Cortex of kidney (tissue), 1 donor: ENCODE measurements around the gene GLP1R.

Experiments used
- DNase-seq: peaks from one replicate; lab custom pipeline; 2025; lab: John Stamatoyannopoulos, UW

The GLP1R gene

DNA sequence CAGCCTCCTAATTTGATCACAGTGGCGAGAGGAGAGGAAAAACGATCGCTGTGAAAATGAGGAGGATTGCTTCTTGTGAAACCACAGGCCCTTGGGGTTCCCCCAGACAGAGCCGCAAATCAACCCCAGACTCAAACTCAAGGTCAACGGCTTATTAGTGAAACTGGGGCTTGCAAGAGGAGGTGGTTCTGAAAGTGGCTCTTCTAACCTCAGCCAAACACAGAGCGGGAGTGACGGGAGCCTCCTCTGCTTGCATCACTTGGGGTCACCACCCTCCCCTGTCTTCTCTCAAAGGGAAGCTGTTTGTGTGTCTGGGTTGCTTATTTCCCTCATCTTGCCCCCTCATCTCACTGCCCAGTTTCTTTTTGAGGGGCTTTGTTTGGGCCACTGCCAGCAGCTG lies 37.7 kb downstream of the GLP1R start:
- no peak for DNase-seq

- DNase-seq: no peak
These were observed 38.1 kb downstream of the GLP1R start for GRCh38 chr6:39086711-39087110.

GRCh38 chr6:39087197-39087596 lies 38.6 kb downstream of the GLP1R start:
- DNase-seq: no peak

DNA sequence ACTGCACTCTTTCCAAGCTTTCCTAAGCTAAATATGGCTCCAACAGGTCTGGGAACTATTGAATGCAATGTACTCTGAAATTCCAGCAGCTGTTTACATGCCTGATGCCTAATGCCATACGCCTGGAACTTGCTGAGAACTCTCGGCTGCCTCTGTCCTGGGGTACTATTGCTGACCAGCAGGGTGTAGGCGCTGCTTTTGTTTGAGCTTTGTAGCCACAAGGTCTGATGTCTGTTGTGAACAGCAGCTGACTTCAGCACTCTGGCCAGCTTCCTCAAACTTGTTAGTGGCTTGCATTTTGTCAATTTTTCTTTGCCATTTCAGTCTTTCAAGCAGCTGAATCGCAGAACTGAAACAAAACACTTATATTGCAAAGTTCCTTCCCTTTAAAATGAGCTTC lies 39.8 kb downstream of the GLP1R start:
- DNase-seq: no peak

GRCh38 chr6:39090036-39090435 lies 41.5 kb downstream of the GLP1R start:
- DNase-seq: no peak

GRCh38 chr6:39091220-39091619 lies 42.6 kb downstream of the GLP1R start:
- no peak for DNase-seq

GRCh38 chr6:39092124-39092523 lies 43.5 kb downstream of the GLP1R start:
- DNase-seq: no peak

- DNase-seq: no peak
These were observed 44.6 kb downstream of the GLP1R start for GRCh38 chr6:39093149-39093708.

- DNase-seq: no peak
These were observed 47.0 kb downstream of the GLP1R start for GRCh38 chr6:39095578-39095977.

DNA sequence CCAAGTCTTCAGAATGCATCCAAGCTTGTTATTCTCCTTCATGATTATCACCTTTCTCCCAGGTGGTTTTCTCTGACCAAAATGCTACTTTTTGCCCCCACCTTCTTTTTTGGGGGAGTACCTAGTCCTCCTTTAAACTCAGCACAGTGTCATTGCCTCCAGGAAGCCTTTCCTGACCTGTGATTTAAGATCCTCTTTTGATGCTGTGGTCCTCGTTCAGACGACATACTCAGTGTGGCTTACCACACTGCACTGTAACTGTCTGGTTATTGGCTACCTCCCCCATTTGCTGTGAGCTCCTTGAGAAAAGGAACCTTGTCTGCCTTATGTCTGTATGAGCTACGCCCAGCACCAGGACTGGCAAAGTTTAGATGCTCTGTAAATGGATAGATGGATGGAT lies 51.8 kb downstream of the GLP1R start:
- DNase-seq: no peak

DNA sequence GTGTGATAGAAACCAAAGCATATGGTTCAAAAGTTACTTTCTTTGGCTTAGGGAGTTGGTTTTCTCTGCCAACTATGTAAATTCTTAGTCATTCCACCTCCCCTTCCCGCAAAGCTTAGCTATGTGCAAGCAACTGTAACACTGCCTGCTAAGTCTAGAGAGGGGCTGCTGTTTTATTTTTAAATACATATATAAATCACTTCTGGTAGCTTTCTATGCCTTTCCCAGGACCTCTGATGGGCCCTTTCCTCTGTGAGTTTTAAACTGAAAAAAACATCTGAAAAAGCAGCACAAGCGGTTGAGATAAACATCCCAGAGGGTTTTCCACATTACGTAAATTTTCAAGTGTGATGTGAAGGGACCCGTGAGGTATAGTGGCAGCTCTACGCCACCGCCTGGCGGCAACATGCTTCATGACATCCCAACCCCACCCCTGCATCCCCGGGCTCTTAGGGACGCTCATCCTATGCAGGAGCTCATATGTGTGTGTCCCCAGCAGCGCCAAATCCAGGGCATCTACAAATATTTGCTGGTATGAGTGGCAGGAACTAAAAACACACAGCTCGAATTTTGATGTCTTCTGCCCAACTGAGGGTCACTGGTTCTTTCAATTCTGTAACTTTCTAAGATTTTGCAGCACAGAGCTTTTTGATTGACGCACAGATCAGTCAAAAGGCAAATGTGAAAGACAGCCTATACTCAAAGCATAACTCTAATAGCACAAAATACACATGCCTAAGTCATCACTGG lies 53.7 kb downstream of the GLP1R start:
- DNase-seq: no peak

GRCh38 chr6:39102821-39103136 lies 54.2 kb downstream of the GLP1R start:
- no peak for DNase-seq

DNA sequence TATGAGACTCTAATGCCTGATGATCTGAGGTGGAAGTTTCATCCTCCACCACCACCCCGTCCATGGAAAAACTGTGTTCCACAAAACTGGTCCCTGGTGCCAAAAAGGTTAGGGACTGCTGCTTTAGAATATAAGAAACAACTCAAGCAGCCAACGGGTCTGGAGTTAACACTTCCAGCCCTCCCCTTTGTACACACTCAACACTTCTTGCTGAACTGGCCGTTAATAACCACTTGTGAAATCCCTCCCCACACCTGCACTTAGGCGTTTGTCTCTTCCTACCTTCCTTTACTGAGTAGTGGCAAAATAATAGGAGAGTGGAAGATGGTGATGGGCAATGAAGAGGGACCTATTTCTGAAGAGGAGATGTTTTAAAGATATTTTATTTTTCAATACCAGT lies 55.9 kb downstream of the GLP1R start:
- DNase-seq: no peak

DNA sequence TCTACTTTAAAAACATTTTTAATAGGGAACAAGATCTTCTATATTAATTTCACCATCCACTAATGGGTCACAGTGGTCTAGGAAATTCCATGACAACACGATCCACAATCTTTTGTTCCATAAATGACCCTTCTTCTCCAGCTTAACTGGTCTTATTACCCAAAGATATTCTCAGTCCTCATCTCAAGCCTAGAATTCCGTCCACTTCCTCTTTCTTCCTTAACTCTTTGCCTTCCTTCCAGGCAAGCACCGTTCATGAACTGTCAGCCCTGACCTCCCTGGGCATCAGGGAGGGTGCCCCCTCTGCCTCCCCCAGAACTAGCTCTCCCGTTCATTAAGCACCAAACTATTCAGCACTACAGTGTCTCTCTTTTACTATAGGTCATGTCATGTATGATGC lies 58.5 kb downstream of the GLP1R start:
- DNase-seq: no peak

GRCh38 chr6:39107641-39108040 lies 59.1 kb downstream of the GLP1R start:
- no peak for DNase-seq

DNA sequence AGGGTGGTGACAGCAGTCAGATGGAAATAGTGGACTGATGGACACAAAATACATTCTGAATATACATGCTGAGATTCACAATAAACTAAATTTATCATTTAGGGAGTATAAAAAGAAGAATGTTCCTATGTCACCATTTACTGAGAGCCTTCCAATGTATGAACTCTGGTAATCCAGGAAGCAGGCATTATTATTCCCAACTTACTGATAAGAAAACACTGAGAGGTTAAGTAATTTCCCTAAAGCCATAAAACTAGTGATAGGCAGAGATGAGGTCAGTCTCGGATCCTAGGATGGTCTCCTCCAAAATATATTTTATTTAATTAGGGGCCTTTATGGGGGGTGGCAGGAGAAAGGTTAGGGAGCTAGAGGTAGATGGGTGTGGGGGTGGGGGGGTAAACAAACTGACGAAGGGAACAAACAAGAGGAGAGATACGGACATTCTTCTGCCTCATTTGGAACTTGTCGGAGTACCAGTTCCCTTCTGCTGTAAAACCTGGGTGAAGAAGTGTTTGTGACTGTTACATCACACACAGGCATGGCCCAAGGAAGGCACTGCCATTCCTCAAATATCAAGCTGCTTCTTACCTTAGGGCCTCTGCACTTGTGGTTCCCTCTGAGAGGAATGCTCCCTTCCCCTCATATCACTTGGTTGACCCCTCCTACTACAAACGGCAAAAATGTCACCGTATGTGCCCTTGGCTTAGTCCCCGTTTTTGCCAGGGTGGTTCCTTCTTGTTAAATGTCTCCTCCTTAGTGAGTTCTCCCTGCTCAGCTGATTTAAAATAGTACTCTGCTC lies 59.7 kb downstream of the GLP1R start:
- no peak for DNase-seq

- no peak for DNase-seq
These were observed 62.7 kb downstream of the GLP1R start for GRCh38 chr6:39111280-39111679.

GRCh38 chr6:39113788-39114187 lies 65.2 kb downstream of the GLP1R start:
- DNase-seq: no peak

DNA sequence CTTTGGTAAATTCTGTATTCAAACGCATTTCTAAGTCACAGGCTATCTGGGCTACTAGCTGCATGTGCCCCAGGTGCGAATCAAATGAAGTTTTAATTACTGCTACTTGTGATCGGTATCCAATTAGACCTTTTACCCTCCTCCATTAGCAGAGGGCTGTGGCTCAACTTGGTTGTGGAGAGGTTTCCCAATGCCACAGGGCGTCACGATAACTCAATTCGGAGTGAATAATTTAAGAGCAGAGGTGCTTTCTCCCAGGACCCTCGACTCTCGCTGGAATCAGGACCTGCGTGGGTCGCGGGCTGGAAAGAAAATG lies 65.8 kb downstream of the GLP1R start:
- DNase-seq: no peak

GRCh38 chr6:39114704-39115599 lies 66.4 kb downstream of the GLP1R start, which contains the start of gene SAYSD1:
TSS of gene SAYSD1 (minus strand) at chr6:39115186. CDS start at chr6:39115089, 97 bp downstream.
- DNase-seq: peak; percentile 50

GRCh38 chr6:39118921-39119320 lies 70.3 kb downstream of the GLP1R start:
- DNase-seq: no peak

- DNase-seq: no peak
These were observed 75.5 kb downstream of the GLP1R start for GRCh38 chr6:39124114-39124513.
